NB4 (cell line): ENCODE measurements around the gene SMOC2.

Experiments
- MYC ChIP-seq: IDR thresholded peaks from 2 replicates; pipeline ENCODE4 v1.6.1; 2011; ENCODE audit warnings: low read depth, low read length
- POLR2A ChIP-seq: IDR thresholded peaks from 2 replicates; pipeline ENCODE4 v1.6.1; 2011; ENCODE audit warnings: mild to moderate bottlenecking; ENCODE audit not compliant: insufficient read length; ENCODE audit errors: extremely low read depth
- TF ChIP-seq, protein P1 (sequence below): IDR thresholded peaks from one replicate; pipeline ENCODE4 v1.5.1; 2012; ENCODE audit warnings: low read depth, low read length
- TF ChIP-seq, protein P2 (sequence below): IDR thresholded peaks from 2 replicates; pipeline ENCODE4 v1.6.1; 2011; ENCODE audit warnings: low read depth, low read length

DNA sequence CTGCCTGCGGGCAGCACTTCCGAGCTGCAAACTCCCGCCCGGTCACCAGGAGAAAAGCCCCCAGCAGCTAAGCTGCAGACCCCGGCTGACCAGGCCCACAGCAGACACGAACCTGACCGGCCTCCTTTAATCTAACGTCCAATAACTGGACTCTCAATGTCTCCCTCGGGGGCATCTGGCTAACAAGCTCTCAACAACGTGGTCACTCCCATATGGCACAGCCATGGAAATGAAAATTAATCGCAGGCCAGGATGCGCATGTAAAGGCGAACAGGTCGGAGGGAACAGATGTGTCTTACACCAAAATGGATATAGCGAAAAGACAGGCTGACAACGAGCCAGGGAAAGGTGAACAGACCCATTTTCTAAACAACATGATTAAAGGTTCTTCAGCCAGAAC, 44.4 kb upstream of the SMOC2 start:
- TF ChIP-seq, protein P1, sequence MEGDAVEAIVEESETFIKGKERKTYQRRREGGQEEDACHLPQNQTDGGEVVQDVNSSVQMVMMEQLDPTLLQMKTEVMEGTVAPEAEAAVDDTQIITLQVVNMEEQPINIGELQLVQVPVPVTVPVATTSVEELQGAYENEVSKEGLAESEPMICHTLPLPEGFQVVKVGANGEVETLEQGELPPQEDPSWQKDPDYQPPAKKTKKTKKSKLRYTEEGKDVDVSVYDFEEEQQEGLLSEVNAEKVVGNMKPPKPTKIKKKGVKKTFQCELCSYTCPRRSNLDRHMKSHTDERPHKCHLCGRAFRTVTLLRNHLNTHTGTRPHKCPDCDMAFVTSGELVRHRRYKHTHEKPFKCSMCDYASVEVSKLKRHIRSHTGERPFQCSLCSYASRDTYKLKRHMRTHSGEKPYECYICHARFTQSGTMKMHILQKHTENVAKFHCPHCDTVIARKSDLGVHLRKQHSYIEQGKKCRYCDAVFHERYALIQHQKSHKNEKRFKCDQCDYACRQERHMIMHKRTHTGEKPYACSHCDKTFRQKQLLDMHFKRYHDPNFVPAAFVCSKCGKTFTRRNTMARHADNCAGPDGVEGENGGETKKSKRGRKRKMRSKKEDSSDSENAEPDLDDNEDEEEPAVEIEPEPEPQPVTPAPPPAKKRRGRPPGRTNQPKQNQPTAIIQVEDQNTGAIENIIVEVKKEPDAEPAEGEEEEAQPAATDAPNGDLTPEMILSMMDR: no peak
- TF ChIP-seq POLR2A: no peak
- no peak for TF ChIP-seq MYC
- TF ChIP-seq, protein P2, sequence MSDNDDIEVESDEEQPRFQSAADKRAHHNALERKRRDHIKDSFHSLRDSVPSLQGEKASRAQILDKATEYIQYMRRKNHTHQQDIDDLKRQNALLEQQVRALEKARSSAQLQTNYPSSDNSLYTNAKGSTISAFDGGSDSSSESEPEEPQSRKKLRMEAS: no peak
